Neural progenitor cell (in vitro differentiated cells): ENCODE measurements around the gene OS9.

ENCODE experiments used
- CTCF ChIP-seq: fragments of 200-600 bp; sonication (generic); IDR thresholded peaks from 2 replicates; pipeline ENCODE4 v1.5.1; 2017; ENCODE audit warnings: antibody characterized with exemption, mild to moderate bottlenecking
- EZH2 ChIP-seq: fragments of 200-600 bp; sonication (generic); IDR thresholded peaks from 2 replicates; pipeline ENCODE4 v1.6.1; 2017; ENCODE audit warnings: antibody characterized with exemption, mild to moderate bottlenecking, moderate library complexity
- EZH2phosphoT487 ChIP-seq: fragments of 200-600 bp; sonication (generic); IDR thresholded peaks from 2 replicates; pipeline ENCODE4 v1.6.1; 2017; ENCODE audit warnings: antibody characterized with exemption

- TF ChIP-seq CTCF: no peak
- TF ChIP-seq EZH2: no peak
- TF ChIP-seq EZH2phosphoT487: no peak
Measured at GRCh38 chr12:57717131-57717530, 23.2 kb downstream of the OS9 start.
